Measurements from ENCODE around the gene UBXN11.

UBXN11 gene

GRCh38 chr1:26277261-26277661 is 29.2 kb downstream of the UBXN11 start:
- Histone ChIP-seq H3F3A (ENCODE audit: insufficient read depth, low read length) (0 out of 2 replicates have a peak, but pooled peaks cover 10% of the 10 kb centered on the region), H3K27ac (ENCODE audit: low read depth, low read length, poor library complexity, severe bottlenecking) (no peak overlapping the region), H3K4me3 (ENCODE audit: low read depth, low read length, poor library complexity, severe bottlenecking) (no peak overlapping the region), H3K9me3 (ENCODE audit: low read length) (no peaks in the 10 kb centered on the region), H3K36me3 (ENCODE audit: insufficient read depth, low read length) (peaks cover 58% of the 10 kb centered on the region), H3K4me1 (ENCODE audit: insufficient read depth, low read length, severe bottlenecking) (peaks cover 32% of the 10 kb centered on the region), H3K9ac (ENCODE audit: low read length) (no peak overlapping the region), H2AFZ (ENCODE audit: low read length) (no peak overlapping the region), H3K79me2 (ENCODE audit: insufficient read depth, low read length) (no peaks in the 10 kb centered on the region), H3K27me3 (ENCODE audit: insufficient read depth, low read length) (no peaks in the 10 kb centered on the region), H3K4me2 (ENCODE audit: low read length) (no peak overlapping the region), H4K20me1 (ENCODE audit: insufficient read depth, low read length) (no peaks in the 10 kb centered on the region), H3K9me2 (ENCODE audit: low read depth, low read length) (no peaks in the 10 kb centered on the region)
- TF ChIP-seq EZH2 (IDR thresholded peaks at IDR 0.05; ENCODE audit: borderline replicate concordance, low read length), result no peak
- no peak for TF ChIP-seq CTCF (IDR thresholded peaks at IDR 0.05; ENCODE audit: low read length)

- H3K36me3 ChIP-seq (ENCODE audit: insufficient read depth, low read length), result peaks cover 58% of the 10 kb centered on the region
- no peak overlapping the region for H3K9ac ChIP-seq (ENCODE audit: low read length)
- H2AFZ ChIP-seq (ENCODE audit: low read length), result no peak overlapping the region
Observed at GRCh38 chr1:26276432-26276838, 30.0 kb downstream of the UBXN11 start.

GRCh38 chr1:26275580-26276431 is 30.6 kb downstream of the UBXN11 start:
- no peaks in the 10 kb centered on the region for H3K79me2 ChIP-seq (ENCODE audit: insufficient read depth, low read length)
- H3F3A ChIP-seq (ENCODE audit: insufficient read depth, low read length), result 0 out of 2 replicates have a peak, but pooled peaks cover 7% of the 10 kb centered on the region
- TF ChIP-seq CTCF (IDR thresholded peaks at IDR 0.05; ENCODE audit: low read length) (peak; percentile 81), EZH2 (IDR thresholded peaks at IDR 0.05; ENCODE audit: borderline replicate concordance, low read length) (no peak)
- H2AFZ ChIP-seq (ENCODE audit: low read length), result no peak overlapping the region
- no peaks in the 10 kb centered on the region for H4K20me1 ChIP-seq (ENCODE audit: insufficient read depth, low read length)
- H3K9me2 ChIP-seq (ENCODE audit: low read depth, low read length), result no peaks in the 10 kb centered on the region
- H3K27me3 ChIP-seq (ENCODE audit: insufficient read depth, low read length), result no peaks in the 10 kb centered on the region
- no peak overlapping the region for H3K9ac ChIP-seq (ENCODE audit: low read length)
- no peak overlapping the region for H3K27ac ChIP-seq (ENCODE audit: low read depth, low read length, poor library complexity, severe bottlenecking)
- peaks cover 18% of the 10 kb centered on the region for H3K4me1 ChIP-seq (ENCODE audit: insufficient read depth, low read length, severe bottlenecking)
- H3K4me3 ChIP-seq (ENCODE audit: low read depth, low read length, poor library complexity, severe bottlenecking), result no peak overlapping the region
- no peaks in the 10 kb centered on the region for H3K9me3 ChIP-seq (ENCODE audit: low read length)
- H3K36me3 ChIP-seq (ENCODE audit: insufficient read depth, low read length), result peaks cover 59% of the 10 kb centered on the region
- no peak overlapping the region for H3K4me2 ChIP-seq (ENCODE audit: low read length)

More at GRCh38 chr1:26276432-26276838, 30.0 kb downstream of the UBXN11 start:
- H3K79me2 ChIP-seq (ENCODE audit: insufficient read depth, low read length), result no peaks in the 10 kb centered on the region
- no peaks in the 10 kb centered on the region for H3K9me3 ChIP-seq (ENCODE audit: low read length)
- no peak overlapping the region for H3K4me2 ChIP-seq (ENCODE audit: low read length)
- no peaks in the 10 kb centered on the region for H3K9me2 ChIP-seq (ENCODE audit: low read depth, low read length)
- no peaks in the 10 kb centered on the region for H3K27me3 ChIP-seq (ENCODE audit: insufficient read depth, low read length)
- H3F3A ChIP-seq (ENCODE audit: insufficient read depth, low read length), result 0 out of 2 replicates have a peak, but pooled peaks cover 10% of the 10 kb centered on the region
- H4K20me1 ChIP-seq (ENCODE audit: insufficient read depth, low read length), result no peaks in the 10 kb centered on the region
- peaks cover 24% of the 10 kb centered on the region for H3K4me1 ChIP-seq (ENCODE audit: insufficient read depth, low read length, severe bottlenecking)
- no peak overlapping the region for H3K4me3 ChIP-seq (ENCODE audit: low read depth, low read length, poor library complexity, severe bottlenecking)
- TF ChIP-seq EZH2 (IDR thresholded peaks at IDR 0.05; ENCODE audit: borderline replicate concordance, low read length) (no peak), CTCF (IDR thresholded peaks at IDR 0.05; ENCODE audit: low read length) (no peak)
- H3K27ac ChIP-seq (ENCODE audit: low read depth, low read length, poor library complexity, severe bottlenecking), result no peak overlapping the region
